HepG2 (cell line): Measurements from ENCODE around the gene ABTB2. TPM values are rescaled to one million over a fixed set of nuclear protein-coding genes. Genes with fewer than 3 reads are reported as not detected.

Experiments
- ARID4A ChIP-seq: sonication (generic); formaldehyde crosslinking; IDR thresholded peaks from 2 replicates; pipeline ENCODE4 v1.5.0; 2020; ENCODE audit warnings: mild to moderate bottlenecking, missing genetic modification reagents, borderline replicate concordance
- ATF1 ChIP-seq: IDR thresholded peaks from 2 replicates; pipeline ENCODE4 v1.6.1; 2016; ENCODE audit warnings: mild to moderate bottlenecking, control low read depth
- BRCA1 ChIP-seq: sonication (generic); formaldehyde crosslinking; IDR thresholded peaks from 2 replicates; pipeline ENCODE4 v1.4.0; 2020; ENCODE audit warnings: missing genetic modification reagents
- CBX1 ChIP-seq: IDR thresholded peaks from one replicate; pipeline ENCODE4 v1.6.1; 2016; ENCODE audit warnings: antibody characterized with exemption, low read depth
- CEBPZ ChIP-seq: IDR thresholded peaks from 2 replicates; pipeline ENCODE4 v1.6.1; 2012; ENCODE audit warnings: low read length, improper control_type of control experiment
- DNMT1 ChIP-seq: sonication (generic); formaldehyde crosslinking; IDR thresholded peaks from 2 replicates; pipeline ENCODE4 v1.5.1; 2020; ENCODE audit warnings: mild to moderate bottlenecking, missing genetic modification reagents
- HES4 ChIP-seq: sonication (generic); formaldehyde crosslinking; IDR thresholded peaks from 2 replicates; pipeline ENCODE4 v1.9.0; 2021; ENCODE audit warnings: mild to moderate bottlenecking, missing genetic modification reagents, borderline replicate concordance
- HOXA5 ChIP-seq: sonication (generic); formaldehyde crosslinking; IDR thresholded peaks from 2 replicates; pipeline ENCODE4 v1.4.0; 2020; ENCODE audit warnings: missing genetic modification reagents
- MTF1 ChIP-seq: sonication (generic); formaldehyde crosslinking; IDR thresholded peaks from 2 replicates; pipeline ENCODE4 v1.5.0; 2020; ENCODE audit warnings: missing genetic modification reagents
- NFRKB ChIP-seq: fragments of 450-650 bp; IDR thresholded peaks from 2 replicates; pipeline ENCODE4 v1.6.1; 2017
- NR2F6 ChIP-seq, 2 experiments: IDR thresholded peaks; 2 replicates each; pipeline ENCODE4 v1.6.1; 2016; ENCODE audit warnings: antibody characterized with exemption in 1 of 2, mild to moderate bottlenecking in 1 of 2
- SMARCE1 ChIP-seq: fragments of 450-650 bp; IDR thresholded peaks from 2 replicates; pipeline ENCODE4 v1.6.1; 2017; ENCODE audit warnings: borderline replicate concordance
- ZNF432 ChIP-seq: sonication (generic); formaldehyde crosslinking; IDR thresholded peaks from 2 replicates; pipeline ENCODE4 v1.5.0; 2020; ENCODE audit warnings: missing genetic modification reagents, mild to moderate bottlenecking, borderline replicate concordance
- ZNF646 ChIP-seq: sonication (generic); formaldehyde crosslinking; IDR thresholded peaks from 2 replicates; pipeline ENCODE4 v1.9.0; 2021; ENCODE audit warnings: mild to moderate bottlenecking, missing genetic modification reagents
- ZNF790 ChIP-seq: sonication (generic); formaldehyde crosslinking; IDR thresholded peaks from 2 replicates; pipeline ENCODE4 v1.8.0; 2022; ENCODE audit warnings: missing genetic modification reagents, mild to moderate bottlenecking, borderline replicate concordance
- polyA plus RNA-seq, 8 experiments: library from polyadenylated mRNA; depleted of rRNA in 3 of 8; stranded (reverse) in 7 of 8; unstranded in 1 of 8; fragments of >200 nt; fragmentation: Illumina TruSeq in 4 of 8; extraction: Trizol in 4 of 8; gene quantifications; 2 replicates each; pipeline versions ENCODE4 v1.2.1 to v1.2.3, GENCODE V29; 2011 to 2016; ENCODE audit warnings: low read depth in 4 of 8, missing spikeins in 1 of 8, mixed read lengths in 1 of 8; ENCODE audit not compliant: insufficient read depth in 1 of 8
- total RNA-seq, 5 experiments: library from RNA; depleted of rRNA; stranded (reverse); fragments of >200 nt; fragmentation: Illumina TruSeq; extraction: Trizol; gene quantifications; 2 replicates each; pipeline ENCODE4 v1.2.3, GENCODE V29; 2016; ENCODE audit warnings: low read depth in 1 of 5

The ABTB2 gene
- total and polyA plus RNA-seq, 2 of the 13 experiments (the other 11 are each of a cell fraction or from before 2014, with no cell fraction given) = 5.1 to 15.4 TPM

- TF ChIP-seq CBX1 = no peak
- no peak for TF ChIP-seq ARID4A
- no peak for TF ChIP-seq BRCA1 (CRISPR knock-in tag)
- TF ChIP-seq CEBPZ = no peak
- no peak for TF ChIP-seq HES4
- TF ChIP-seq NFRKB = no peak
- TF ChIP-seq MTF1 = no peak
- TF ChIP-seq HOXA5 (CRISPR knock-in tag) = no peak
- no peak for TF ChIP-seq ZNF646
- TF ChIP-seq DNMT1 = no peak
- no peak for TF ChIP-seq SMARCE1
- TF ChIP-seq ZNF432 (CRISPR knock-in tag) = no peak
- no peak for TF ChIP-seq ZNF790
- TF ChIP-seq NR2F6 (IDR thresholded peaks at IDR 0.05) = peak; percentile 50
- peak; percentile 72 for TF ChIP-seq NR2F6 (CRISPR knock-in tag; IDR thresholded peaks at IDR 0.05)
- TF ChIP-seq ATF1 (CRISPR knock-in tag) = no peak
Measured at GRCh38 chr11:34364102-34364501, 6.3 kb upstream of the ABTB2 start (continued).
